Vagina (tissue), 2 donors: ENCODE data around the gene OLFM4.

Experiments
- CTCF ChIP-seq, 3 experiments: fragments of 450-650 bp in 2 of 3; fragments of 200-600 bp in 1 of 3; sonication (generic) in 1 of 3; IDR thresholded peaks; one replicate each; pipeline ENCODE4 v1.5.1; 2017 to 2019; ENCODE audit warnings: antibody characterized with exemption in 3 of 3, mild to moderate bottlenecking in 2 of 3, moderate library complexity in 2 of 3
- POLR2A ChIP-seq, 2 donors: fragments of 450-650 bp; IDR thresholded peaks; one replicate each; pipeline ENCODE4 v1.6.1; 2017; ENCODE audit warnings: antibody characterized with exemption in 2 of 2, mild to moderate bottlenecking in 2 of 2, moderate library complexity in 2 of 2
- POLR2AphosphoS5 ChIP-seq, 2 donors: sonication (generic); formaldehyde crosslinking; IDR thresholded peaks; one replicate each; pipeline ENCODE4 v1.9.0; 2017; ENCODE audit warnings: antibody characterized with exemption in 2 of 2, mild to moderate bottlenecking in 2 of 2, low read depth in 1 of 2; ENCODE audit not compliant: insufficient read depth in 1 of 2

DNA sequence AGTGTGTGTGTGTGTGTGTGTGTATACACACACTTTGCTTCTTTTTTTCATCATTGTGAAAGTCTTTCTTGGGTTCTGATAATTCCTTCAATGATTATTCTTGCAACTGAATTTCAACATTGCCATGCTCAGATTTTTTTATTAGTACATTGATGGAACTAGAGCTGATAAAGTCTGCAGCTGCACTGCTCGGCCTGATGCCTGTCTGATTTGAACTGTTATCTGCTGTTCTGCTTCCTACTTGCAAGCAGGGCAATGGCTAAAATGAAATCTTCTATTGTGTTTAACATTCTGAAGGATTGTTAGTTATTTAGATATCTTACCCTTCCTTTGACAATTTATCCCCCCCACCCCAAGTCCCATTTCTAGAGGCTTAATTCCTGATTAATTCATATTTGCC, 61.3 kb downstream of the OLFM4 start:
- TF ChIP-seq CTCF (IDR thresholded peaks at IDR 0.05) (no peak), POLR2AphosphoS5 (IDR thresholded peaks at IDR 0.05; ENCODE audit: insufficient read depth in 1 of 2, low read depth in 1 of 2) (no peak), POLR2A (IDR thresholded peaks at IDR 0.05) (no peak)
